Type B pancreatic cell (in vitro differentiated cells): Measurements from ENCODE around the gene WFIKKN2. TPM values are rescaled to one million over a fixed set of nuclear protein-coding genes. Genes with fewer than 3 reads are reported as not detected.

ENCODE experiments used
- total RNA-seq: library from RNA; stranded (reverse); gene quantifications from 2 replicates; pipeline ENCODE4 v1.2.1, GENCODE V29; 2021; ENCODE audit warnings: low replicate concordance

The WFIKKN2 gene
- total RNA-seq, 1 donor from 2014 or later: 1.7 TPM

Other genes with a start within 250 kb of the WFIKKN2 start
- 10.6 and 13.3 TPM in 2 replicates for gene ABCC3, start 200.7 kb upstream of the WFIKKN2 start, total RNA-seq
- 21.0 and 38.4 TPM in 2 replicates for gene ANKRD40, start 127.7 kb upstream of the WFIKKN2 start, total RNA-seq
- gene LUC7L3, start 116.0 kb upstream of the WFIKKN2 start, total RNA-seq: 83.4 and 157 TPM in 2 replicates
- 0.90 TPM in 1 of 2 replicates, not detected in the other for gene ANKRD40CL, start 68.1 kb upstream of the WFIKKN2 start, total RNA-seq
- 54.9 and 113 TPM in 2 replicates for gene TOB1, start 30.8 kb downstream of the WFIKKN2 start, total RNA-seq